Stimulated activated CD8-positive, alpha-beta memory T cell treated with anti-CD3 and anti-CD28 coated beads, Interleukin-12 subunit alpha, Interleukin-12 subunit beta, amount 100 ng/mL, for 4 hours (primary cell): Measurements from ENCODE around the gene MASTL.
"Not testable (repeated sequence)": the region's sequence is repeated elsewhere in the genome, so short reads cannot be mapped to it uniquely, and the experiment has no call there.

Experiments used
- DNase-seq: peaks from one replicate; pipeline ENCODE4 v3.0.0-alpha.2; 2020; ENCODE audit warnings: low read depth

MASTL gene

GRCh38 chr10:27155066-27155754 lies at the start of gene MASTL:
MASTL (plus strand) TSS chr10:27155352; CDS start chr10:27155427, 75 bp downstream.
- DNase-seq: peak; percentile 89

- no peak for DNase-seq
Measured at GRCh38 chr10:27108165-27108564, 47.0 kb upstream of the MASTL start.

GRCh38 chr10:27134371-27134770 lies 20.8 kb upstream of the MASTL start:
- DNase-seq: no peak

- no peak for DNase-seq
Measured at GRCh38 chr10:27138277-27138676, 16.9 kb upstream of the MASTL start.

GRCh38 chr10:27143686-27144085 lies 11.5 kb upstream of the MASTL start:
- no peak for DNase-seq

- DNase-seq: no peak
Measured at GRCh38 chr10:27145937-27146336, 9.2 kb upstream of the MASTL start.

GRCh38 chr10:27147701-27148100 lies 7.5 kb upstream of the MASTL start:
- DNase-seq: no peak

- DNase-seq: no peak
Measured at GRCh38 chr10:27150261-27150660, 4.9 kb upstream of the MASTL start.

- no peak for DNase-seq
Measured at GRCh38 chr10:27152687-27153086, 2.5 kb upstream of the MASTL start.

- DNase-seq: no peak
Measured at GRCh38 chr10:27153329-27153728, 1.8 kb upstream of the MASTL start.

GRCh38 chr10:27153845-27154193 lies 1.3 kb upstream of the MASTL start:
- DNase-seq: peak; percentile 4

- DNase-seq: not testable (repeated sequence)
Measured at GRCh38 chr10:27156566-27156965, 1.4 kb downstream of the MASTL start.

GRCh38 chr10:27157150-27157549 lies 2.0 kb downstream of the MASTL start:
- DNase-seq: no peak

GRCh38 chr10:27158421-27158820 lies 3.3 kb downstream of the MASTL start:
- no peak for DNase-seq

- no peak for DNase-seq
Measured at GRCh38 chr10:27169849-27170248, 14.7 kb downstream of the MASTL start.

- no peak for DNase-seq
Measured at GRCh38 chr10:27188259-27188658, 33.1 kb downstream of the MASTL start.

GRCh38 chr10:27188897-27189296 lies 33.7 kb downstream of the MASTL start:
- no peak for DNase-seq

- DNase-seq: no peak
Measured at GRCh38 chr10:27190508-27190907, 35.4 kb downstream of the MASTL start.

GRCh38 chr10:27192284-27192683 lies 37.1 kb downstream of the MASTL start:
- no peak for DNase-seq

GRCh38 chr10:27197980-27198620 lies 42.9 kb downstream of the MASTL start:
- no peak for DNase-seq

- no peak for DNase-seq
Measured at GRCh38 chr10:27203806-27204205, 48.7 kb downstream of the MASTL start.

- no peak for DNase-seq
Measured at GRCh38 chr10:27207350-27207749, 52.2 kb downstream of the MASTL start.

GRCh38 chr10:27223964-27224363 lies 68.8 kb downstream of the MASTL start:
- DNase-seq: no peak

GRCh38 chr10:27225011-27225590 lies 69.9 kb downstream of the MASTL start:
- peak; percentile 14 for DNase-seq
